Ishikawa (cell line): ENCODE data around the gene LRRC1.

Source experiments
- CEBPB ChIP-seq: IDR thresholded peaks from 2 replicates; pipeline ENCODE4 v1.6.1; 2012
- CREB1 ChIP-seq: IDR thresholded peaks from 2 replicates; pipeline ENCODE4 v1.6.1; 2012; ENCODE audit warnings: low read depth
- EGR1 ChIP-seq: IDR thresholded peaks from 2 replicates; pipeline ENCODE4 v1.6.1; 2012
- EP300 ChIP-seq: IDR thresholded peaks from 2 replicates; pipeline ENCODE4 v1.6.1; 2012; ENCODE audit warnings: borderline replicate concordance
- FOXM1 ChIP-seq: IDR thresholded peaks from 2 replicates; pipeline ENCODE4 v1.6.1; 2012; ENCODE audit warnings: low read depth, borderline replicate concordance
- MAX ChIP-seq: IDR thresholded peaks from 2 replicates; pipeline ENCODE4 v1.6.1; 2012
- NFIC ChIP-seq: IDR thresholded peaks from 2 replicates; pipeline ENCODE4 v1.6.1; 2012
- RAD21 ChIP-seq: IDR thresholded peaks from 2 replicates; pipeline ENCODE4 v1.6.1; 2012; ENCODE audit warnings: low read depth
- REST ChIP-seq: IDR thresholded peaks from 2 replicates; pipeline ENCODE4 v1.6.1; 2012; ENCODE audit warnings: low read depth, mild to moderate bottlenecking
- TCF12 ChIP-seq: IDR thresholded peaks from 2 replicates; pipeline ENCODE4 v1.6.1; 2012; ENCODE audit warnings: low read depth
- TEAD4 ChIP-seq: IDR thresholded peaks from 2 replicates; pipeline ENCODE4 v1.6.1; 2012
- USF1 ChIP-seq: IDR thresholded peaks from 2 replicates; pipeline ENCODE4 v1.6.1; 2012
- YY1 ChIP-seq: IDR thresholded peaks from 2 replicates; pipeline ENCODE4 v1.6.1; 2012; ENCODE audit warnings: low read depth
- ZBTB7A ChIP-seq: IDR thresholded peaks from 2 replicates; pipeline ENCODE4 v1.6.1; 2012; ENCODE audit warnings: low read depth

Gene LRRC1

GRCh38 chr6:53794137-53794719 is 577 bp upstream of the LRRC1 start:
- 0 out of 2 replicates have a peak, but pooled peaks have one; percentile 6 for TF ChIP-seq YY1
- TF ChIP-seq ZBTB7A, result no peak
- TF ChIP-seq FOXM1, result 0 out of 2 replicates have a peak, but pooled peaks have one; percentile 14
- TF ChIP-seq EP300, result no peak
- TF ChIP-seq MAX, result peak; percentile 63
- TF ChIP-seq RAD21, result peak; percentile 52; the same call in 1 of the 2 replicates

- TF ChIP-seq EGR1, result no peak
- no peak for TF ChIP-seq CREB1
- TF ChIP-seq MAX, result no peak
- no peak for TF ChIP-seq REST
- TF ChIP-seq RAD21, result no peak
- TF ChIP-seq ZBTB7A, result no peak
These were observed 516 bp downstream of the LRRC1 start for GRCh38 chr6:53795340-53795701.

- TF ChIP-seq USF1 (0 out of 2 replicates have a peak, but pooled peaks have one; percentile 11), ZBTB7A (no peak), TCF12 (no peak)
These were observed 1.1 kb downstream of the LRRC1 start for GRCh38 chr6:53795702-53796450.

GRCh38 chr6:53796451-53796780 is 1.6 kb downstream of the LRRC1 start:
- TF ChIP-seq EGR1 (no peak), TEAD4 (no peak), REST (no peak), CREB1 (no peak), FOXM1 (no peak), EP300 (no peak), YY1 (no peak), RAD21 (no peak), TCF12 (no peak), CEBPB (no peak), ZBTB7A (no peak), MAX (no peak)

GRCh38 chr6:53796791-53797190 is 2.0 kb downstream of the LRRC1 start:
- TF ChIP-seq ZBTB7A, result no peak
- TF ChIP-seq CEBPB, result no peak
- TF ChIP-seq TCF12, result no peak
- TF ChIP-seq FOXM1, result no peak

GRCh38 chr6:53797304-53797703 is 2.5 kb downstream of the LRRC1 start:
- TF ChIP-seq EP300, result no peak

- TF ChIP-seq NFIC (no peak), CEBPB (no peak), MAX (no peak), FOXM1 (no peak), TCF12 (no peak), EP300 (no peak), YY1 (no peak), TEAD4 (no peak)
These were observed 4.5 kb downstream of the LRRC1 start for GRCh38 chr6:53799340-53799739.
